ENCODE data around the gene PARS2.

GRCh38 chr1:54807756-54808155 is 43.4 kb upstream of the PARS2 start:
- TF ChIP-seq CTCF (IDR thresholded peaks at IDR 0.05) (no peak), POLR2A (IDR thresholded peaks at IDR 0.05) (no peak)

Measured in right lobe of liver (tissue), 4 donors.